Daoy (cell line): ENCODE data around the gene DBN1. TPM values are rescaled to one million over a fixed set of nuclear protein-coding genes. Genes with fewer than 3 reads are reported as not detected.
"Not testable (repeated sequence)": the region's sequence is repeated elsewhere in the genome, so short reads cannot be mapped to it uniquely, and the experiment has no call there.

Experiments
- DNase-seq: peaks from one replicate; pipeline ENCODE4 v3.0.0-alpha.2; 2015; ENCODE audit warnings: low read depth
- total RNA-seq: library from RNA; depleted of rRNA; stranded (reverse); fragments of >200 nt; shearing (Covaris generic); gene quantifications from 2 replicates; pipeline ENCODE4 v1.2.3, GENCODE V29; 2014

Gene DBN1
- total RNA-seq, 1 experiment from 2014 or later: 187 TPM

DNA sequence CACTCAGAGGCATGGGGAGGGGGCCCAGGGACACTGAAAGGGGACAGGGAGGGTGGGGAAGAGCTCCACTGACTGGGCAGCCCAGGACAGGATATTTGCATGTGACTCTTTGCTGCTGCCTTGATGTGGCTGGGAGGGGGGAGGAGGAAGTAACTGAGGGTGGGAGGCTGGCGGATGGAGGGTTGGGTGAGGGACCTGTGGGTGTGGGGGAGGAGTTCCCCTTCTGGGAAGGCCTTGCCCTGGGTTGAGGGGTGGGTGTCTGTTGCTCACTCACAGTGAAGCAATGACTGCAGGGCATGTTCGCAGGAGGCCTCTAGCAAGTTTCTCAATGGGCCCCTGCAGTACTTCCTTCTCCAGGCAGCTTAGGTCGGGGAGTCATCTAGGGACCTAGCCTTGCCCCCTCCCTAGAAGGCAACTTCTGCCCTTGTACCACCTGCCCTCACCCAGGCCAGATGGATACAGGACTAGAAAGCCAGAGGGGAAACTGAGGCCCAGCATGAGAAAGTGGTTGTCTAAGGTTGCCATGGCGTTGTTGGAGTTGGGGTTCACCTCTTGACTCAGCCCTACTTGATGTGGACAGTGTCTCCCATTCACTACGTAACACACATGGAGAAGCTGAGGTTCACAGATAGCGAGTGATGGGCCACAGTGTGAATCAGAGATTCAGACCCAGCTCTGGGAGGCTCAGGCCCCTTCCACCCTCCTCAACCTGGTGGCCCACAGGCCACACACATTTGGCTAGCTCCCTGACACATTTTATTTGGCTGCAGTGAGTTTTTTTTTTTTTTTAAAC lies 44.0 kb downstream of the DBN1 start:
- no peak for DNase-seq

GRCh38 chr5:177428574-177429217 lies 44.7 kb downstream of the DBN1 start:
- no peak for DNase-seq

DNA sequence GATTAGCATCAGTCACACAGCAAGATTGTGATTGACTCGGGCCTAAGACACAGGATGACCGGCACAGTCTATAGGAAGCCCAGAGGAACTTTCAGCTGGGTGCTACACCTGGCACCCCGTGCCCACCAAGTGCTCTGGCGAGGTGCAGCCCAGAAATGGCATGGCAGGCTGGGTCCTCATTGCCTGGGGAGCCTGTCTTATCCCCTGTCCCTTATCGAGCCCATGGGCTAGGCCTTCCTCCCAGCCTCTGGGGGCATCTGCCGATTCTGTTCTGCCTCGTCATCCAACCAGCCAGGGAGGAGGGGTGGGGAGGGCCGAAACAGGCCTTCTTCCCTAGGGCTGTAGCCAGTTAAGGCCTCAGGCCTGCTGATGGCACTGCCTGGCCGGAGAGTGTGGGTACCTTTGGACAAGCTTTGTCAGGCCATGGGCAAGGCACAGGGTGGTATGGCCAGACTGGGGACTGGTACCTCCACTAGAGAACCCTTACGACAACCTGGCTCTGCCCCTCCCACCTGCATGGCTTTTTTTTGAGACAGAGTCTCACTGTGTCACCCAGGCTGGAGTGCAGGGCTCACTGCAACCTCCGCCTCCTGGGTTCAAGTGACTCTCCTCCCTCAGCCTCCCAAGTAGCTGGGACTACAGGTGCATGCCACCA lies 45.4 kb downstream of the DBN1 start:
- no peak for DNase-seq

GRCh38 chr5:177427211-177427822 lies 46.1 kb downstream of the DBN1 start:
- no peak for DNase-seq

DNA sequence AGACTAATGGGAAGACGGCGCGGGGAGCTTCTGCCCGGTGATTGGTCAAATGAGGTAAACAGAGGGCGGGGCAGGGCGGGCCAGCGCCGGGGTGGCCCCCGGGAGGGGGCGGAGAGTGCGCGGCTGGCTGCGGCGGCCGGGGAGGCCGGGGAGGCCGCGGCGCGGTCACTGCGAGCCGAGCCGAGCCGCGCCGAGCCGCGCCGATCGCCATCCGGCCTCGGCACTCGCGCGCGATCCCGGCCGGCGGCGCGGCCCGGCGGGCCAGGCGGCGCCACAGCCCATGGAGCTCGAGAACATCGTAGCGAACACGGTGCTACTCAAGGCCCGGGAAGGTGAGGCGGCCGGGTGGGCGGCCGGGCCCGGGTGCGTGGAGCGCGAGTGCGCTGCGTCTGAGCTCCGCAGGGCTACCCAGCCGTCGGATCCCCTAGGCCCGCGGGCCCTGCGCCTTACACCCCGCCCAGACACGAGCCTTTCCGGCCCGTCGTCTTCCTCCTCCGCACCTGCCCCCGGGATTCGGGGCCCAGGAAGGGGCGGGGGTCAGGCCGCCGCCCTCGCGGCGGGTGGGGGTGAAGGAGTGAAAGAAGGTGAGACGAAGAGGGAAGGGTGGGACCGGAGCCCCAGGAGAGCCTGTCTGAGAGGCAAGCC lies 46.7 kb downstream of the DBN1 start, which contains the start of gene GRK6:
TSS of gene GRK6 (plus strand) at position 111 of the 645 bp plus-strand sequence. CDS start at position 281, 170 bp downstream.
- peak; percentile 59 for DNase-seq

GRCh38 chr5:177425801-177426565 lies 47.5 kb downstream of the DBN1 start:
- peak; percentile 100 for DNase-seq

DNA sequence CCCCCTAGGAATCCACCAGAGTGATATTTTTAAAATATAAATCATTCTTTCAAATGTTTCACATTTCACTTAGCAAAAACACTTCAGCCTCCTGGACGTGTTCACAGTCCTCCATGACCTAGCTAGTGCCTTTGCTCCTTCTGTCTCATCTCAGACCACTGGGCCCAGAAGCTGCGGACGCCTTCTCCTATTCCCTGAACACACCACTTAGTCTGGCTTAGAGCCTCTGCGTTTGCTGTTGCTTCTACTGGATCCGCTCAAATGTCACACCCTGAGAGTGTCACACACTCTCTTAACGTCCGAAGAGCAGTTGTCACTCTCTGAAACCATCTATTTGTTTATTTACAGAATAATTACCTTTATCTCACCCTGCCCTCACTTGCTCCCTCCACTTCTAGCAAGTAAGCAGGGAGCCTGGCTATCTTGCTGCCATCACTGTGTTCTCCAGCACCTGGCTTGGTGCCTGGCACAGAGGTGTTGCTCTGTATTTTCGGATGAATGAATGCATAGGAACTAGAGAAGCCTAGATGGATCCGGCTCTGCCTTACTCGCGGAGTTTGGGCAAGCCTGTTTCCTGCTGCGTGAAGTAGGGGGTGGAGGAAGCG lies 48.1 kb downstream of the DBN1 start:
- no peak for DNase-seq

GRCh38 chr5:177423671-177424070 lies 49.8 kb downstream of the DBN1 start:
- DNase-seq: no peak

DNA sequence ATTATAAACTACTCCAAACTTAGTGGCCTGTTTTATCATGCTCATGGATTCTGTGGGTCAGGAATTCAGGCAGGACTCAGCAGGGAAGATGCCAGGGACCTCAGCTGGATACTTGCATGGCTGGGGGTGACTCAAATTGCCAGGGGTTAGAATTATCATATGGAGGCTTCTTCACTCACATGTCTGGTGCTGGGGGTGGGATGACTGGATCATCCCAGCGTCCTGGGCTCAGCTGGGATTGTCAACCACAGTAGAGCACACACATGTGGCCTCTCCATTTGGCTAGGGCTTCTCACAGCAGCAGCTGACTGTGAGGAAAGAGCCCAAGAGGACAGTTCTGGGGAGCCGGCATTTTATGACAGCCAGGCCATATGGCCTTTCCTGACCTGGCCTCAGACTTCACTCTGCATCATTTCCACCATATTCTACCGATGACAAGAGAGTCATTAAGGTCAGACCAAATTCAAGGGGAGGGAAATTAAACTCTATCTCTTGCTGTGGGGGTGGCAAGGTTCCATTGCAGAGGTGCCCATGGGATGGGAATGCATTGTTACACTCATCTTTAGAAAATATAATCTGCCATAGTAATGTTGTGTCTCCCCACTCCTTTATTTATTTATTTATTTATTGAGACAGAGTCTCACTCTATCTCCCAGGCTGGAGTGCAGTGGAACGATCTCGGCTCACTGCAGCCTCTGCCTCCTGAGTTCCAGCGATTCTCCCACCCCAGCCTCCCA lies 52.2 kb downstream of the DBN1 start:
- no peak for DNase-seq

DNA sequence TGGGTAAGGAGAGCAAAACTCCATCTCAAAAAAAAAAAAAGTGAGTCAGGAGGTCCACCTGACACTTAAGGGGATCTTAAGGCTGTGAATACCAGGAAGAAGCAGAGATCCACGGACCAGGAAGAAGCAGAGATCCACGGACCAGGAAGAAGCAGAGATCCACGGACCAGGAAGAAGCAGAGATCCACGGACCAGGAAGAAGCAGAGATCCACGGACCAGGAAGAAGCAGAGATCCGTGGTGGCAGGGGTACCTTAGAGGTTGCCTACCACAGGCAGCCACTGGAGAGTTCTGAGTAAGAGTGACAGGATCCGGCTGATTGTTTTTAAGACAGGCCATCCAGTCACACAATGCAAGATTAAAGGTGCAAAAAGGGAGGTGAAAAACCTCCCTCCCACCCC lies 53.0 kb downstream of the DBN1 start:
- not testable (repeated sequence) for DNase-seq

DNA sequence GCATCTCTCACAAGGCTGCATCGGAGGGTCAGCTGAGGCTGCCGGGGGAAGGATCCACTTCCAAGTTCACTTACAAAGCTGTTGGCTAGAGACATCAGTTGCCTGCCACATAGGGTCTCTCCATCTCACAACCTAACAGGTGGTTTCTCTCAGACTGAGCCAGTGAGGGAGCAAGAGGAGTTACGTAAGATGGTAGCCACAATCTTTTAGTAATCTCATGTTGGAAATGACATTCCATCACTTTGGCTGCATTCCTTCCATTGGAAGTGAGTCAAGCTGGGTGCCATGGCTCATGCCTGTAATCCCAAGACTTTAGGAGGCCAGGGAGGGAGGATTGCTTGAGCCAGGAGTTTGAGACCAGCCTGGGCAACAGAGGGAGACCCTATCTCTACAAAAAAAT lies 54.4 kb downstream of the DBN1 start:
- DNase-seq: no peak

DNA sequence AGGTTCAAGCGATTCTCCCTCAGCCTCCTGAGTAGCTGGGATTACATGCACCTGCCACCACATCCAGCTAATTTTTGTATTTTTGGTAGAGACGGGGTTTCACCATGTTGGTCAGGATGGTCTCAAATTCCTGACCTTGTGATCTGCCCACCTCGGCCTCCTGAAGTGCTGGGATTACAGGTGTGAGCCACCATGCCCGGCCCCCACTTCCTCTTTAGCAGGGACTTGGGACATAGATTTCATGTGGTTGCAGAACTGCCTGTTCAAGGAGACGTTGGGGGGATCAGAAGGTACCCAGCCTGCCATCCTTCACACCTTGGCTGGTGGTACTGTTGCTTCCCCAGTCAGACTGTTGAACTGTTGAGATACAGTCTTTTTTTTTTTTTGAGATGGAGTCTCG lies 56.4 kb downstream of the DBN1 start:
- DNase-seq: not testable (repeated sequence)

DNA sequence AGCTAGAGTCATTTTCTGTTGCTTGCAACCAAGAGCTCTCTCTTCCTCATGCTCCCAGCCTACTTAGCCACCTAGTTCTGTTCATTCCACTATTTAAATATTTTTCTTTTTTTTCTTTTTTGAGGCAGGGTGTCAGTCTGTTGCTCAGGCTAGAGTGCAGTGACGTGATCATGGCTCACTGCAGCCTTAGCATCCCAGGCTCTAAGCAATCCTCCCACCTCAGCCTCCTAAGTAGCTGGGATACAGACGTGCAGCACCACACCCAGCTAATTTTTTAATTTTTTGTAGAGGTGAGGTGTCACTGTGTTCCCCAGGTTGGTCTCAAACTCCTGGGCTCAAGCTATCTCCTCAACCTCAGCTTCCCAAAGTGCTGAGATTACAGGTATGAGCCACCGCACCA lies 59.0 kb downstream of the DBN1 start:
- no peak for DNase-seq

DNA sequence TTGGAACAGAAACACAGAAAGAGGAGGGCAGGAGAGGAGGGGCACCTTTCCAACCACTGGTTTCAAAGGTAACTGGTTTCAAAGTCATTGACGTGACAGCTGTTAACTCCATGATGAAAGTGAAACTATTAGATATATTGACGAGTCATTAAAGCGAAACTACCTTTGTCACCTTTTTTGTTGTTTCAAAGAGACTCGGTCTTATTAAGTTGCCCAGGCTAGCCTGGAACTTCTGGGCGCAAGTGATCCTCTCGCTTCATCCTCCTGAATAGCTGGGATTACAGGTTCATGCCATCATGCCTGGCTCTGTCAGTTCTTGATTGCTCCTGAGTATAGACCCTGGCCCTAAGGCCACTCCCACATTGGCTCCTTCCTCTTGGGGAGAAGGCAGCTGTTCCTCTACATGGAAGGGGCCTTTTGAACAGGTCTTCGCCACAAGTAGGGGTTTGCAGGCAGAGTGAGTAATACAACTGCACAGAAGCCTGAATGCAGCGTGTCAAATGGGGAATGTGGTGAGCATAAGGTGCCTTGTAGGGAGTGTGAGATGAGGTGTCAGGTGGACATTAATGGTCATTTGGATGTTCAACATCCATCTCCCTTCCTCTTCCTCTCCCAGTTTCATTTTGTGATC lies 60.7 kb downstream of the DBN1 start:
- DNase-seq: no peak

DNA sequence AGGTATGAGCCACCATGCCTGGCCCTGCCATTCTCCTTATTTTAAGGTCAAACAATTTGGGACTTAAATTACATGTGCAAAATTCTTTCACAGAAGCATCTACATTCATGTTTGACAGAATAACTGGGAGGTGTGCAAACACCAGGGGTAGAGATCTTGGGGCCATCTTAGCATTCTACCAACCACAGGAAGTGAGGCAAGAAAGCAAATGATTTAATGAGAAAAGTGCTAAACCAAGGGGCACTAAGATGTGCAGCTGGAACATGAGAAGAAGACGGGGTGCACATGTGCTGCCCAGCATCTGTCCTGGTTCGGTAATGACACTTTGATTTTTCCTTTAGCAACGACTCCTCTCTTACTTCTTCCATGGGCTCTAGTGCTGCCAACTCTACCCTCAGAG lies 62.9 kb downstream of the DBN1 start:
- no peak for DNase-seq

DNA sequence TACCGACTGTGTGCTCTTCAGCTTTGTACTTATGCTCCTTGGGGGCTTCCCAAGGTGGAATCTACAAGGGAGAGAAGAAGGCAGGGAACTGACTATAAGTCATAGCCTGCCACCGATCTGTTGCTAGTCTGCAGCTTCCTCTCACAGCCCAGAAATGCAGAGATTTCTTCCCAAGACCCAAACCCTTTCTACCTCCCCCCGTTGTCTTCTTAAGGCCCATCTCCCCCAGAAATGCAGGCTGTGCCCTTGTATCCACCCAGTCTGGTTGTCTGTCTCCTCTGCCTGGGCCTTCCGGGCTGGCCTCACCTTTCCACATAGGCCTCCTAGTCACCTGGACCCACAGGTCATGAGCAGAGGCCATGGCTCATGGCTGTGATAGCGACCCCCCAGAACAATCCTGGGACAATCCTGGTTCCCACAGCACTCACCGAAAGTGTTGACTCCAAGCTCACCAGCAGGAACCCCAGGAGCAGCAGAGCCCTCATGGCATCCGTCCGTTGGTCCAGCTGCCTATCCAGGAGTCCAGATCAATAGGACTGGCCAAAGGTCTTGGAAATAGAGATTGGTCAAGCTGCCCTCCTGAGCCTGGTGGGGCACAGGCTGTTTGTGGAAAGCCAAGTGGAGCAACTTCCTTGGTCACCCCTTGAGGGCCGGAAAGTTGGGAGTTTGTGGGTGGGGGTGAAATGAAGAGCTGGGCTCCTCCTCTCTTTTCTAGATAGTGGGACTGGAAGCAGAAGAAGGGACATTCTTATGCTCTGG lies 64.2 kb downstream of the DBN1 start, which contains the start of gene F12:
TSS of gene F12 (minus strand) at position 522 of the 759 bp plus-strand sequence. CDS start at position 485, 37 bp downstream.
- no peak for DNase-seq
